C4-2B (cell line): ENCODE results near the gene ZNF580.

Source experiments
- ZFX ChIP-seq: fragments of 450-650 bp; IDR thresholded peaks from 2 replicates; pipeline ENCODE4 v1.6.1; 2017
- TF ChIP-seq, protein P1 (sequence below): fragments of 450-650 bp; conservative IDR thresholded peaks from 2 replicates; pipeline ENCODE4 v1.5.1; 2017; ENCODE audit warnings: mild to moderate bottlenecking

- TF ChIP-seq, protein P1, sequence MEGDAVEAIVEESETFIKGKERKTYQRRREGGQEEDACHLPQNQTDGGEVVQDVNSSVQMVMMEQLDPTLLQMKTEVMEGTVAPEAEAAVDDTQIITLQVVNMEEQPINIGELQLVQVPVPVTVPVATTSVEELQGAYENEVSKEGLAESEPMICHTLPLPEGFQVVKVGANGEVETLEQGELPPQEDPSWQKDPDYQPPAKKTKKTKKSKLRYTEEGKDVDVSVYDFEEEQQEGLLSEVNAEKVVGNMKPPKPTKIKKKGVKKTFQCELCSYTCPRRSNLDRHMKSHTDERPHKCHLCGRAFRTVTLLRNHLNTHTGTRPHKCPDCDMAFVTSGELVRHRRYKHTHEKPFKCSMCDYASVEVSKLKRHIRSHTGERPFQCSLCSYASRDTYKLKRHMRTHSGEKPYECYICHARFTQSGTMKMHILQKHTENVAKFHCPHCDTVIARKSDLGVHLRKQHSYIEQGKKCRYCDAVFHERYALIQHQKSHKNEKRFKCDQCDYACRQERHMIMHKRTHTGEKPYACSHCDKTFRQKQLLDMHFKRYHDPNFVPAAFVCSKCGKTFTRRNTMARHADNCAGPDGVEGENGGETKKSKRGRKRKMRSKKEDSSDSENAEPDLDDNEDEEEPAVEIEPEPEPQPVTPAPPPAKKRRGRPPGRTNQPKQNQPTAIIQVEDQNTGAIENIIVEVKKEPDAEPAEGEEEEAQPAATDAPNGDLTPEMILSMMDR = no peak
- no peak for TF ChIP-seq ZFX
Measured at GRCh38 chr19:55644191-55644833, 3.5 kb downstream of the ZNF580 start.
